HG02763 (cell line): ENCODE measurements around the gene ADRB1.

Experiments
- ATAC-seq: cut with Tn5 transposase; IDR thresholded peaks from one replicate; pipeline ENCODE4 v1.9.1; 2021; ENCODE audit warnings: mild to moderate bottlenecking, moderate library complexity; ENCODE audit not compliant: unreplicated experiment

The ADRB1 gene

DNA sequence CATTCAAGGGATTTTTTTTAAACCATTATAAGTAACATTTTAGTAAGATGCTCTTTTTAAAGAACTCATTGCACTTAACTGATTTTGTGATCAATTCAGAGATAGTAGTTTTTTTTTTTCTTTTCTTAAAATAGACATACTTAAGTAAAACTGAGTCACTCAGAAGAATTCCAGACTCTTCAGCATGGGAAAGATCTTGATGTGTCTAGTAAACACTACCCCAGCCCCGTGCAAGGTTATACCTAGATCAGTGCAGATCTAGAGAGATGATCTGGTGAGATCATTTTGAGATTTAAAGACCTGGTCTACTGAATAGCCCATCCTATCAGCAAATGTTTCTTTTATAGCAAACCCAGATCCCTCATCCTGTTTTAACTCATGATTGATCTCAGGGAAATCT lies 8.6 kb downstream of the ADRB1 start:
- no peak for ATAC-seq

- ATAC-seq, result no peak
Observed at GRCh38 chr10:114053946-114054345, 10.3 kb downstream of the ADRB1 start.

- no peak for ATAC-seq
Observed at GRCh38 chr10:114057855-114058254, 14.2 kb downstream of the ADRB1 start.

DNA sequence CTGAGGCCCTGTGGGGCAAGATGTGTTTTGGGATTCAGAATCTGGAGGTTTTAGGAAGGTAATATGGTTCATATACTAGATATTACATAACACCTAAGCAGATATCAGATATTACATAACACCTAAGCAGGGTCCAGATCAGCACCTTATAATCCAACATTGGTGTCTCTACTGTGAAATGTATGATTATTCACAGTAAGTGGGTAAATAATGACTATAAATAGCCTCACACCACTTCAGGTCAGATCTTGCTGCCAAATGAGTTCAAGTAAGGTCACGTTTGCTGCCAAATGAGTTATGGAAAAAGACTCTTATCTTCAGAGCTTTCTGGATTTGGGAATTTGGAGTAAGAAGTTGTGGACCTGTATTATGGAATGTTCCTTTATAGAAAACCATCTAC lies 14.6 kb downstream of the ADRB1 start:
- ATAC-seq, result no peak

DNA sequence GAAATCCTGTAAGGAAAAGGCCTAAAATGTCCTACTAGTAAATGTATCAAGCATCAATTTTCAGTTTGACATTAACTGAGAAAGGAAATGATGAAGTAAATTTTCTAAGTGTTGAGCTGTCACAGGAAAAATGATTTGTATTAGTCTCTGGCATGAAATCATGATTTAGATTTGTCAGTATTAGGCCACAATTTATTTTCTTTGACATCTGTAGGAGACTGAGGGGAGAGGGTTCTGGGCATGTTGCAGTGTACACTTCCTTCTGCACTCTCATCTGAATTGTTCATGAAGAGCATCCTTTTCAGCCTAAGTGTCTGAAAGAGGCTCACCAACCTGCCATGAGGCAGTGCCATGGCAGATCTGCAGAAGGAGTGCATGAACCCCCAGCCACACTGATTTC lies 15.9 kb downstream of the ADRB1 start:
- ATAC-seq, result no peak

DNA sequence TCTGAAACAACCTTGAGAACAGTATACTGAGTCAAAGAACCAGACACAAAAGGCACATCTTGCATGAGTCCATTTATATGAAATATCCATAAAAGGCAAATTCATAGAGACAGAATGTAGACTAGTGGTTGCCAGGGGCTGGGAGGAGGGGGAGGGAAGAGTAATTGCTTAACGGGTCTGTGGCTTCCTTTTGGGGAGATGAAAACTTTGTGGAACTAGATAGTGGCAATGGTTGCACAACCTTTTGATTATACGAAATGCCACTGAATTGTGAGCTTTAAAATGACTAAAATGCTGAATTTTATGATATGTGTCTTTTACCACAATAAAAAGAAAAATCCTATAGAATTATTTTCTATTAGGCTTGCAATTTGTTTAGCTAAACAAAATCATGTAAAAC lies 16.8 kb downstream of the ADRB1 start:
- no peak for ATAC-seq

GRCh38 chr10:114061148-114061547 lies 17.5 kb downstream of the ADRB1 start:
- no peak for ATAC-seq

- no peak for ATAC-seq
Observed at GRCh38 chr10:114061789-114062188, 18.1 kb downstream of the ADRB1 start.

- no peak for ATAC-seq
Observed at GRCh38 chr10:114064151-114065048, 20.7 kb downstream of the ADRB1 start.

DNA sequence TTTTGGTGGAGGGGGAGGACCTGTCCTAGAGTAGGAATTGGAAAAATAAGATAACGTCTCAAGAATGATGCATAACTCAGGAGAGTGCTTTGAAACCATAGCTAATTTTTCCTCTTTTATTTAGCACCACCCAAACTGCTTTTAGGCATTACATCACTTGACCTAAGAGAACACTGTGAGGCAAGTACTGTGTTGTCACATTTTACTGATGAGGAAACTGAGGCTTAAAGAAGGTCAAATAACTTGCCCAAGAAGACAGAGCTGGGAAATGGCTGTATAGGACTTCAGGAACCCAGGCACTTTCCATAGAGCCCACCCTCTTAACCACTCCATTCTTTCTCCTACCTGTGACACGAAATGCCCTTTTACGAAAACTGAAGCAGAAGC lies 21.4 kb downstream of the ADRB1 start:
- no peak for ATAC-seq

- no peak for ATAC-seq
Observed at GRCh38 chr10:114068054-114068707, 24.5 kb downstream of the ADRB1 start.

- no peak for ATAC-seq
Observed at GRCh38 chr10:114070710-114071109, 27.0 kb downstream of the ADRB1 start.

DNA sequence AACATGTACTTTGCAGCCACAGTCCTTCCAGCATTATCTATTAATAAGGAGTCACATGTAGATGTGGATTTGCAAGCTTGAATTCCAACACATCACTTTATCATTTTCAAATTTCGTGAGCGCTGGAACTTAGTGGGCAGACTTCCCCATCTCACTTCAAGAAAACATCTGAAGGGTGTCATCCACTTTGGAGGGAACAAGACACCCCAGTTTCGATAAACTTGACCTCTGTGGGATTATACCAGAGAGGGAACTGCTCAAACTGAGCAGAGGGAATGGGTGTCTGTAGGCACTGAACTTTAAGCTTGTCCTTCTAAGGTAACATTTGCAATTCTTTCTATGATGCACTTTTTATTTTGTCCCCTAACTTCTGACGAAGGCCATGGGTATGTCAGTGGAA lies 27.5 kb downstream of the ADRB1 start:
- ATAC-seq, result no peak

GRCh38 chr10:114073395-114074186 lies 29.9 kb downstream of the ADRB1 start:
- ATAC-seq, result no peak

- no peak for ATAC-seq
Observed at GRCh38 chr10:114075093-114075492, 31.4 kb downstream of the ADRB1 start.

GRCh38 chr10:114077347-114077746 lies 33.7 kb downstream of the ADRB1 start:
- no peak for ATAC-seq

GRCh38 chr10:114077815-114078219 lies 34.2 kb downstream of the ADRB1 start:
- no peak for ATAC-seq

DNA sequence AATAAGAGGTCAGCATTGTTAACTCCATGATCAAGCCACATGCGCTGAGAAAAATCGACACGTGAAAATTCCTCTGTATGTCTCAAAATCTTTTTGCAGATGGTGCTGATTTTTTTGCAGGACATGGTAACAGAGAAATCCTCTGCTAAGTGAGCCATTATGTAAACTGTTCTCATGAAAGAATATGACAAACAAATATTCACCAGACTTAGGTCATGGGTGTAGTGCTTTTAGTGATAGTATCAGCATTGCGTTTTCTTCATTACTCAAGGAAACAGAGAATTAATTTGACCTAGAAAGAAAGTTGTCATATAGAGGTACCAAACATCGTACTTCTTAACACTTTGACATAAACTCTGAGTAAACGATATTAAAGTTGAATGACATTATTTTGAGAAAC lies 34.7 kb downstream of the ADRB1 start:
- no peak for ATAC-seq

DNA sequence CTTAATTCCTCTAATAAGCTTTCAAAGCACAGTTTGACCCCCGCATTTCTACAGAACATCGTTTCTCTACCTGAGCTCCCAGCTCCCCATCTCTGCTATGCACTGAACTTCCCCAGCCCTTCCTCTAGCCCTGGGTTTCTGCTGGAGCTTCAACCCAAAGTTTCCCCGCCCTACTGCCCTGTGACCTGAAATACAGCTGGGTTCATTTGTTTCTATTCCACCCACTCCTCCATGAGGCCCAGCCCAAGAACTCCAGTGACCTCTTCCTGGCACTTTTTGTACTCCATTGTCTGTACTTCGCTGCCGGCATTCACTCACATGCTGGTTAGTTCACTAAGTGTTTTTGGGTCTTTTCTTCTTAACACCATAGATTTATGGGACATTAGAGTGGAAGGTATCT lies 35.8 kb downstream of the ADRB1 start:
- no peak for ATAC-seq

DNA sequence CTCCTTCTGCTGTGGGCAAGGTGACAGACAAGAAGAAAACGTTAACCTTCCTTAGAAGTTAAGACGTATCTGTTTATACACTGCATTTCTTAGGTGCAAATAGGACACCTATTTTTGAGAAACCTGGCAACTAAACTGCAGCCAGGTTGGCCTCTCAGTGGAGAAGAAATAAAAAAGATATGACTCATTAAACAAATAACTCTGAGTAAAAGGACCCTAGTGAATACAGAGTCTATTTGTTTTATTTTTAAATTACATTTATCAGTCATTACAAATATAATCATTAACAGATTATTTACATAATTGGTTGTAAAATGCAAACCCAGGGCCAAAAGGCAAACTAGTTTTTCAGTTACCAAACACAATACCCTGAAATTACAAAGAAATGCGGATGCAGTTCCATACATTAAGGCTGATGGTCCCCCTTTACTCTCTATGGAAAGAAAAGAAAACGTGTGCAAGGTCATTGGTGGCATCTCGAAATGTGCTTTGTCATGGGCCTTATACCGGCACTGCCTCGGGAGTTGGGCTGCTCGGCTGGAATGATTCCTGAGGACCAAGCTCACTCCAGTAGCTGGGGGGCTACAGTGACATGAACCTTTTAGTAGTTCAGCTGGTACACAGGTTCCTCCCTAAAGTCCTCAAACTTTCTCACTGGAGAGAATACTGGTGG lies 38.4 kb downstream of the ADRB1 start:
- no peak for ATAC-seq

DNA sequence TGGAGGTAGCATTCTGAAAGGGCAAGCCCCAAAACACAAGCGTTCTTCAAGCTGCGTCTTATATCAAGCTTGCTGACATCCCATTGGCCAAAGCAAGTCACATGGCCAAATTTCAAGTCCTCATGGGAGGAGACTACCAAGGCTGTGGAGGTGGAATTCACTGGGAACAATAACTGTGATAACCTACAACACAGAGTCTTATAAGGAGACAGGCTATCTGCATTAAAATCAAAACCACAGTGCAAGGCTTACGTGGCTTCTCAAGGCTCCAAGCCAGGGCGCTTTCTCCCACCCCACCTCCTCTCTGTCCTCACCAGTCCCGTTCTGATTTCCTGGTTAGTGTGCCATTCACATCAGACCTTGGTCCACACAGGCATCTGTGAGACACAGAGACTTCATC lies 39.4 kb downstream of the ADRB1 start:
- ATAC-seq, result no peak
